ENCODE data around the gene GRPEL1. TPM values are rescaled to one million over a fixed set of nuclear protein-coding genes. Genes with fewer than 3 reads are reported as not detected.

Gene GRPEL1
- total and polyA plus RNA-seq, 2 of the 13 experiments (the other 11 are each of a cell fraction or from before 2014, with no cell fraction given): 32.3 to 141 TPM

DNA sequence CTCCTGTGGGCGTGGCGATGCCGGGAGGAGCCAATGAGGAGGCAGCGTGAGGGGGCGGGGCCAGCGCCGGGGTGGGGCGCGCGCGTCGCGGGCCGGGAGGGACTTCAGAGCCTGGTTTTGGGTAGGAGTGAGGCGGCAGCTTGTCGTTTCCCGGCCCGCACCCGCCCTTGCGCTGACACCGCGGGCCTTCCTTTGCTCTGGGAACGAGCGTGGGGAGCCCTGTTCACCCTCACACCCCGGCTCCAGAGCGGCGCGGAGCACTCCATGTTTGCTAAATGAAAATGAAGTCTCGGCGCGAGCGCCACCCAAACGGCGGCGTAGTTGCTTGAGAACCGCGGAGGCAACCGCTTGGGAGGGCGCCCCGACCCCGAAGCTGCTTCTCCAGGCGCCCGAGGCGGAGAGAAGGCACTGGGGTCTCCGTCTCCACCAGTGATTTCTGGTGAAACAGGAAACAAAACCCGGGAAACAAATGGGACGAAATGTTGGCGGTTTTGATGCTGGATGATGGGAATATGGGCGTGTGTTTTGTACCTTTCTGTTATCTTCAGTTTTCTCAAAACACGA lies 497 bp upstream of the GRPEL1 start (continued):
- TF ChIP-seq, protein P1, sequence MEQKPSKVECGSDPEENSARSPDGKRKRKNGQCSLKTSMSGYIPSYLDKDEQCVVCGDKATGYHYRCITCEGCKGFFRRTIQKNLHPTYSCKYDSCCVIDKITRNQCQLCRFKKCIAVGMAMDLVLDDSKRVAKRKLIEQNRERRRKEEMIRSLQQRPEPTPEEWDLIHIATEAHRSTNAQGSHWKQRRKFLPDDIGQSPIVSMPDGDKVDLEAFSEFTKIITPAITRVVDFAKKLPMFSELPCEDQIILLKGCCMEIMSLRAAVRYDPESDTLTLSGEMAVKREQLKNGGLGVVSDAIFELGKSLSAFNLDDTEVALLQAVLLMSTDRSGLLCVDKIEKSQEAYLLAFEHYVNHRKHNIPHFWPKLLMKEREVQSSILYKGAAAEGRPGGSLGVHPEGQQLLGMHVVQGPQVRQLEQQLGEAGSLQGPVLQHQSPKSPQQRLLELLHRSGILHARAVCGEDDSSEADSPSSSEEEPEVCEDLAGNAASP (CRISPR knock-in tag; IDR thresholded peaks at IDR 0.05; ENCODE audit: borderline replicate concordance): no peak
- TF ChIP-seq, protein P2, sequence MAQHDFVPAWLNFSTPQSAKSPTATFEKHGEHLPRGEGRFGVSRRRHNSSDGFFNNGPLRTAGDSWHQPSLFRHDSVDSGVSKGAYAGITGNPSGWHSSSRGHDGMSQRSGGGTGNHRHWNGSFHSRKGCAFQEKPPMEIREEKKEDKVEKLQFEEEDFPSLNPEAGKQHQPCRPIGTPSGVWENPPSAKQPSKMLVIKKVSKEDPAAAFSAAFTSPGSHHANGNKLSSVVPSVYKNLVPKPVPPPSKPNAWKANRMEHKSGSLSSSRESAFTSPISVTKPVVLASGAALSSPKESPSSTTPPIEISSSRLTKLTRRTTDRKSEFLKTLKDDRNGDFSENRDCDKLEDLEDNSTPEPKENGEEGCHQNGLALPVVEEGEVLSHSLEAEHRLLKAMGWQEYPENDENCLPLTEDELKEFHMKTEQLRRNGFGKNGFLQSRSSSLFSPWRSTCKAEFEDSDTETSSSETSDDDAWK (CRISPR knock-in tag; IDR thresholded peaks at IDR 0.05): no peak
- TF ChIP-seq ZNF484 (CRISPR knock-in tag; IDR thresholded peaks at IDR 0.05; ENCODE audit: borderline replicate concordance, low read depth): no peak
- TF ChIP-seq, protein P3, sequence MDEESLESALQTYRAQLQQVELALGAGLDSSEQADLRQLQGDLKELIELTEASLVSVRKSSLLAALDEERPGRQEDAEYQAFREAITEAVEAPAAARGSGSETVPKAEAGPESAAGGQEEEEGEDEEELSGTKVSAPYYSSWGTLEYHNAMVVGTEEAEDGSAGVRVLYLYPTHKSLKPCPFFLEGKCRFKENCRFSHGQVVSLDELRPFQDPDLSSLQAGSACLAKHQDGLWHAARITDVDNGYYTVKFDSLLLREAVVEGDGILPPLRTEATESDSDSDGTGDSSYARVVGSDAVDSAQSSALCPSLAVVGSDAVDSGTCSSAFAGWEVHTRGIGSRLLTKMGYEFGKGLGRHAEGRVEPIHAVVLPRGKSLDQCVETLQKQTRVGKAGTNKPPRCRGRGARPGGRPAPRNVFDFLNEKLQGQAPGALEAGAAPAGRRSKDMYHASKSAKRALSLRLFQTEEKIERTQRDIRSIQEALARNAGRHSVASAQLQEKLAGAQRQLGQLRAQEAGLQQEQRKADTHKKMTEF (CRISPR knock-in tag; IDR thresholded peaks at IDR 0.05): no peak
- no peak for TF ChIP-seq CREM (IDR thresholded peaks at IDR 0.05)
- no peak for TF ChIP-seq CREM (CRISPR knock-in tag; IDR thresholded peaks at IDR 0.05)
- TF ChIP-seq HES4 (CRISPR knock-in tag; IDR thresholded peaks at IDR 0.05; ENCODE audit: borderline replicate concordance): no peak
- TF ChIP-seq, protein P4, sequence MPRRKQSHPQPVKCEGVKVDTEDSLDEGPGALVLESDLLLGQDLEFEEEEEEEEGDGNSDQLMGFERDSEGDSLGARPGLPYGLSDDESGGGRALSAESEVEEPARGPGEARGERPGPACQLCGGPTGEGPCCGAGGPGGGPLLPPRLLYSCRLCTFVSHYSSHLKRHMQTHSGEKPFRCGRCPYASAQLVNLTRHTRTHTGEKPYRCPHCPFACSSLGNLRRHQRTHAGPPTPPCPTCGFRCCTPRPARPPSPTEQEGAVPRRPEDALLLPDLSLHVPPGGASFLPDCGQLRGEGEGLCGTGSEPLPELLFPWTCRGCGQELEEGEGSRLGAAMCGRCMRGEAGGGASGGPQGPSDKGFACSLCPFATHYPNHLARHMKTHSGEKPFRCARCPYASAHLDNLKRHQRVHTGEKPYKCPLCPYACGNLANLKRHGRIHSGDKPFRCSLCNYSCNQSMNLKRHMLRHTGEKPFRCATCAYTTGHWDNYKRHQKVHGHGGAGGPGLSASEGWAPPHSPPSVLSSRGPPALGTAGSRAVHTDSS (CRISPR knock-in tag; conservative IDR thresholded peaks at IDR 0.05): no peak
- no peak for TF ChIP-seq ZMYM2 (CRISPR knock-in tag; IDR thresholded peaks at IDR 0.05)
- TF ChIP-seq ZNF598 (CRISPR knock-in tag; IDR thresholded peaks at IDR 0.05; ENCODE audit: borderline replicate concordance): no peak
- TF ChIP-seq MAZ (IDR thresholded peaks at IDR 0.05; ENCODE audit: borderline replicate concordance, low read depth, low read length): no peak
- TF ChIP-seq MAZ (CRISPR knock-in tag; IDR thresholded peaks at IDR 0.05; ENCODE audit: low read depth): no peak; the same call in 1 of the 2 replicates
- no peak for TF ChIP-seq ZFAT (CRISPR knock-in tag; conservative IDR thresholded peaks at IDR 0.05)
- TF ChIP-seq, protein P5, sequence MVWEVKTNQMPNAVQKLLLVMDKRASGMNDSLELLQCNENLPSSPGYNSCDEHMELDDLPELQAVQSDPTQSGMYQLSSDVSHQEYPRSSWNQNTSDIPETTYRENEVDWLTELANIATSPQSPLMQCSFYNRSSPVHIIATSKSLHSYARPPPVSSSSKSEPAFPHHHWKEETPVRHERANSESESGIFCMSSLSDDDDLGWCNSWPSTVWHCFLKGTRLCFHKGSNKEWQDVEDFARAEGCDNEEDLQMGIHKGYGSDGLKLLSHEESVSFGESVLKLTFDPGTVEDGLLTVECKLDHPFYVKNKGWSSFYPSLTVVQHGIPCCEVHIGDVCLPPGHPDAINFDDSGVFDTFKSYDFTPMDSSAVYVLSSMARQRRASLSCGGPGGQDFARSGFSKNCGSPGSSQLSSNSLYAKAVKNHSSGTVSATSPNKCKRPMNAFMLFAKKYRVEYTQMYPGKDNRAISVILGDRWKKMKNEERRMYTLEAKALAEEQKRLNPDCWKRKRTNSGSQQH (CRISPR knock-in tag; IDR thresholded peaks at IDR 0.05; ENCODE audit: low read depth): no peak
- no peak for TF ChIP-seq ZNF296 (CRISPR knock-in tag; conservative IDR thresholded peaks at IDR 0.05)
- TF ChIP-seq, protein P6, sequence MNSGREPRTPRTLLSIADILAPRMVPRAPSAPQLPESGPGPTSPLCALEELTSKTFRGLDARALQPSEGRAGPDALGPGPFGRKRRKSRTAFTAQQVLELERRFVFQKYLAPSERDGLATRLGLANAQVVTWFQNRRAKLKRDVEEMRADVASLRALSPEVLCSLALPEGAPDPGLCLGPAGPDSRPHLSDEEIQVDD (CRISPR knock-in tag; IDR thresholded peaks at IDR 0.05; ENCODE audit: borderline replicate concordance): no peak
- TF ChIP-seq PHF21A (CRISPR knock-in tag; IDR thresholded peaks at IDR 0.05): no peak
- TF ChIP-seq U2AF2 (IDR thresholded peaks at IDR 0.05; ENCODE audit: low read depth, low read length): no peak
- no peak for TF ChIP-seq NFKB2 (CRISPR knock-in tag; IDR thresholded peaks at IDR 0.05; ENCODE audit: borderline replicate concordance)
- TF ChIP-seq HMGA1 (CRISPR knock-in tag; conservative IDR thresholded peaks at IDR 0.05): no peak
- TF ChIP-seq KLF15 (CRISPR knock-in tag; IDR thresholded peaks at IDR 0.05; ENCODE audit: borderline replicate concordance): 0 out of 2 replicates have a peak, but pooled peaks have one; percentile 67
- no peak for TF ChIP-seq ATF7 (IDR thresholded peaks at IDR 0.05)
- TF ChIP-seq ATF7 (CRISPR knock-in tag; IDR thresholded peaks at IDR 0.05): no peak
- TF ChIP-seq KDM3A (CRISPR knock-in tag; IDR thresholded peaks at IDR 0.05; ENCODE audit: low read depth): no peak

Data from HepG2 (cell line).